Spleen (tissue), 7 donors: Measurements from ENCODE around the gene DGKG.

Source experiments
- CTCF ChIP-seq, 11 experiments: fragments of 200-600 bp in 7 of 11; fragments of 450-650 bp in 4 of 11; sonication (generic) in 4 of 11; IDR thresholded peaks in 8 of 11; conservative IDR thresholded peaks in 3 of 11; 1 replicate in 7 of 11; 2 replicates in 4 of 11; pipeline versions ENCODE4 v1.4.0 to v1.8.0; 2016 to 2021; ENCODE audit warnings: antibody characterized with exemption in 11 of 11, inconsistent platforms in 4 of 11, mild to moderate bottlenecking in 1 of 11
- POLR2A ChIP-seq, 3 donors: fragments of 450-650 bp; IDR thresholded peaks; one replicate each; pipeline ENCODE4 v1.5.1; 2017; ENCODE audit warnings: antibody characterized with exemption in 3 of 3, mild to moderate bottlenecking in 1 of 3
- donor health status: DM: no; HTN: no; CAD: no; lungs with moderate emphysema.
- donor health status: DM: no; HTN: no; CAD: no.
- donor health status: DM: no; HTN: no; CAD: no.

GRCh38 chr3:186244016-186244415, 118.0 kb downstream of the DGKG start:
- TF ChIP-seq CTCF (IDR thresholded peaks at IDR 0.05 in 8 of 11, conservative IDR thresholded peaks at IDR 0.05 in 3 of 11) = no peak
- TF ChIP-seq POLR2A (IDR thresholded peaks at IDR 0.05) = no peak
